SK-N-MC (cell line): ENCODE data around the gene ASCC1.

Experiments used
- EZH2 ChIP-seq: fragments of 200-600 bp; sonication (generic); IDR thresholded peaks from one replicate; pipeline ENCODE4 v1.6.1; 2017; ENCODE audit warnings: antibody characterized with exemption
- FOXP2 ChIP-seq: optimal IDR thresholded peaks from 2 replicates; pipeline ENCODE3; 2011; ENCODE audit warnings: mild to moderate bottlenecking, moderate library complexity; ENCODE audit not compliant: insufficient read depth; ENCODE audit errors: extremely low read length, control extremely low read depth
- POLR2AphosphoS5 ChIP-seq: IDR thresholded peaks from 2 replicates; pipeline ENCODE4 v1.6.1; 2012; ENCODE audit warnings: mild to moderate bottlenecking, low read depth, low read length, borderline replicate concordance

- no peak for TF ChIP-seq POLR2AphosphoS5
- TF ChIP-seq EZH2 = no peak
- no peak for TF ChIP-seq FOXP2
Observed at GRCh38 chr10:72241691-72242252, 25.7 kb upstream of the ASCC1 start.
